Measurements from ENCODE around the gene GTF3C4.

The GTF3C4 gene

GRCh38 chr9:132637801-132638200 is 32.5 kb upstream of the GTF3C4 start:
- no peak overlapping the region for H3K4me3 ChIP-seq (ENCODE audit: low read length)
- no peak for TF ChIP-seq ZNF274 (IDR thresholded peaks at IDR 0.05; ENCODE audit: low read depth, low read length)

- no peak overlapping the region for H3K4me3 ChIP-seq (ENCODE audit: low read length)
- TF ChIP-seq ZNF274 (IDR thresholded peaks at IDR 0.05; ENCODE audit: low read depth, low read length) = no peak
These were observed 32.0 kb upstream of the GTF3C4 start for GRCh38 chr9:132638240-132638639.

GRCh38 chr9:132639322-132639721 is 30.9 kb upstream of the GTF3C4 start:
- no peak overlapping the region for H3K4me3 ChIP-seq (ENCODE audit: low read length)
- no peak for TF ChIP-seq ZNF274 (IDR thresholded peaks at IDR 0.05; ENCODE audit: low read depth, low read length)

DNA sequence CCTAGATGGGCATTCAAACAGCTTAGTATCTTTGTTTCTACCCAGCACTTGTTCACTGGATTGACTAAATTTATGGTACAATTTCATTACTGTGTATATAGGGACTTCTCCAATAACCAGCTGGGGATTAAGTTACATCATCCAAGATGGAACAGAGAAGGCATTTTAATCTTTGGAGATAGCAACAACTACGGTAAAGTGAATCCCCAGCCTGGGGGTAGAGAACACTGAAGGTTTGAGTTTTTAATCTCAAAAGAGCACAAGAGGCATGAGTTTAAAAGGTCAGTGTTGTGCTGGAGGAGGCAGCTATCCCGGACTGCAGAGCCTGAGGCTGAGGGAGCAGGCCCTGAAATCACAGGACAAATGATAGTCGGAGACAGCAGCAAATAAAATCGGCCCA is 29.0 kb upstream of the GTF3C4 start:
- TF ChIP-seq ZNF274 (IDR thresholded peaks at IDR 0.05; ENCODE audit: low read depth, low read length) = no peak

GRCh38 chr9:132644251-132644650 is 26.0 kb upstream of the GTF3C4 start:
- no peak overlapping the region for H3K4me3 ChIP-seq (ENCODE audit: low read length)
- TF ChIP-seq ZNF274 (IDR thresholded peaks at IDR 0.05; ENCODE audit: low read depth, low read length) = no peak

More for the DNA sequence above, 29.0 kb upstream of the GTF3C4 start:
- H3K4me3 ChIP-seq (ENCODE audit: low read length) = no peak overlapping the region

DNA sequence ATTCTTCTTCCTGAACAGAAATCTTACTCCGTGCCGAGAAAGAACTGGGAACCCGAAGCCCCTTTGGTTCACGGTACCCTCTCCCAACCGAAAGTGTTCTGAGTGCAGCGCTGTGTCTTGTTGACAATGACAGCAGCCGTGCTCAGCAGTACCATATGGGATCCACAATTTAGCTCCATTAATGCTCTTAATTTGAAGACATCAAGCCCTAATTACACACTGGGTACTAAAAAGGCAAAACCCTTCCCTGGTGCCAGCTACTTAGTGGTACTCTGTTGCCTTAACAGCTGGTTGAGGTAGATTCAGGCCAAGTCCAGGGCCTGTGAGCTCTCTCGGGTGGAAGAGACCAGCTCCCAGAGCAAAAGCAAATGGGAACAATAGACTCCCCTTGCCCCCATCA is 25.0 kb upstream of the GTF3C4 start:
- TF ChIP-seq ZNF274 (IDR thresholded peaks at IDR 0.05; ENCODE audit: low read depth, low read length) = no peak

DNA sequence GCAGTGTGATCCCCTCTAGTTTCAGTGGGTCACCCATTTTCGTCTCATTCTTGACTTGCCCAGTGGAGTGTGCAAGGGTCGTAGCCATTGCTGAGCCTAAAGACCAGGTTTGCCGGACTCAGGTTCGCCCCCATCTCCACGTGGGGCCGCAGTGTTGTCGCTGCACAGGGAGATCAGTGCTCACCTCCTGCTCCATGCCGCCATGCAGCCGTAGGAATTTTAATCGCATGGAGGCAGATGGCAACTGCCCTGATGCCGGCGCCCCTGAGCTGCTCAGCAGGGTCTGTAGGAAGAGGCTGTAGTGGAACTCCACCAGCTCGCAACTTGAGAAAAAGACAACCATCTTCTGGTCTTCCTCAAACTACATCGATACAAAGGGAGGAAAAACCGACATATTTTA is 24.6 kb upstream of the GTF3C4 start:
- TF ChIP-seq ZNF274 (IDR thresholded peaks at IDR 0.05; ENCODE audit: low read depth, low read length) = no peak
- no peak overlapping the region for H3K4me3 ChIP-seq (ENCODE audit: low read length)

More for the DNA sequence above, 25.0 kb upstream of the GTF3C4 start:
- H3K4me3 ChIP-seq (ENCODE audit: low read length) = no peak overlapping the region

- H3K4me3 ChIP-seq (ENCODE audit: low read length) = no peak overlapping the region
- no peak for TF ChIP-seq ZNF274 (IDR thresholded peaks at IDR 0.05; ENCODE audit: low read depth, low read length)
These were observed 23.5 kb upstream of the GTF3C4 start for GRCh38 chr9:132646726-132647125.

GRCh38 chr9:132647355-132647754 is 22.9 kb upstream of the GTF3C4 start:
- TF ChIP-seq ZNF274 (IDR thresholded peaks at IDR 0.05; ENCODE audit: low read depth, low read length) = no peak
- H3K4me3 ChIP-seq (ENCODE audit: low read length) = no peak overlapping the region

DNA sequence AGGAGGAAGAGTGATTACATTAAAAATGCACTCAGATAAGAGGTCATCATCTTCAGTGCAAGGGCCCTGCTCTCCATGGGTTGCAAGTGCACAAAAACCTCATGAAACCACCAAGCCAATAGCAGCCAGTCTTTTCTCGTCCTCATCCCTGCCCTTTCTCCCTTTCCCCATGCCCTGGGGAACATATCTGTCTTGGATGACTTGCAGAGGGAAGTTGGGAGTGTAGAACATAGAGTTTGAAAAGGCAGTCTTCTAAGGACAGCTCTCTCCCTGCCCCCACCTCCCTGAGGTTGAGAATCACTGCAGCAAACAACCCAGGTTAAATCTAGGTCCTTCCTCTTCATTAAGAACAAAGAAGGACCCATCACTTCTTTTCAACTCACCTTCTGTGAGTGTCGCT is 22.5 kb upstream of the GTF3C4 start:
- H3K4me3 ChIP-seq (ENCODE audit: low read length) = no peak overlapping the region
- TF ChIP-seq ZNF274 (IDR thresholded peaks at IDR 0.05; ENCODE audit: low read depth, low read length) = no peak

DNA sequence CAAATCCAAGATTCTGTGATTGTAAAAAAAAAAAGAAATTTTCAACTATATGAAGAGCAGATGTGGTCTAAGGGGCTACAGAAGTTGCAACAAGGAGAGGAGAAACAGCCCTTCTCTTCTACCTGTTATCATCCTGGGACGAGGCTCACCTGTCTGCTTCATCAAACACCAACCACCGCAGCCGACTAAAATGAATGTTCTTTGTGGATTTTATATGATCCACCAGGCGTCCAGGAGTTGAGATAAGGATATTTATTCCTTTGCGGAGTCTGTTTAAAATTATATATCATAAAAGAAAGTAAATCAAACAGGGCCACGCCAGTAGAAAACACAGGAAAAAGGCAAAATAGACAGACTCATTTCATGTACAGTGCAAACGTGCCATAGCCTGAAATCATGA is 22.0 kb upstream of the GTF3C4 start:
- H3K4me3 ChIP-seq (ENCODE audit: low read length) = no peak overlapping the region
- TF ChIP-seq ZNF274 (IDR thresholded peaks at IDR 0.05; ENCODE audit: low read depth, low read length) = no peak

DNA sequence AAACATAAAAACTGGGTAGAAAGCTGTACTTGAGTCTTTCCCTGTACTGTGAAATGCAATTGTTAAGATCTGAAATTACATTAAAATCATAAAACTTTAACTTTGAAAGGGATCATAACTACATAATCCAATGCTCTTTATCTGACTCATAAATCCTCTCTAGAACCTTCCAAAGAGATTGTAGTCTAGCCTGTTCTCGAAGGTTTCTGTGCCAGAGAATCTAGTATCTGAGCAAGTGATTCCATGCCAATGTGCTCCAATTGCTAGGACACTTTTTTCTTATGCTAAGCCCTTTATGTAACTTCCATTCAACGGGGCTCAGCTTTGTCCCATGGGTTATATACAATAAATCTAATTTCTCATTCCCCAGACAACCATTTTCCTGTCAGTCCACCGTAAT is 21.6 kb upstream of the GTF3C4 start:
- H3K4me3 ChIP-seq (ENCODE audit: low read length) = no peak overlapping the region
- no peak for TF ChIP-seq ZNF274 (IDR thresholded peaks at IDR 0.05; ENCODE audit: low read depth, low read length)

DNA sequence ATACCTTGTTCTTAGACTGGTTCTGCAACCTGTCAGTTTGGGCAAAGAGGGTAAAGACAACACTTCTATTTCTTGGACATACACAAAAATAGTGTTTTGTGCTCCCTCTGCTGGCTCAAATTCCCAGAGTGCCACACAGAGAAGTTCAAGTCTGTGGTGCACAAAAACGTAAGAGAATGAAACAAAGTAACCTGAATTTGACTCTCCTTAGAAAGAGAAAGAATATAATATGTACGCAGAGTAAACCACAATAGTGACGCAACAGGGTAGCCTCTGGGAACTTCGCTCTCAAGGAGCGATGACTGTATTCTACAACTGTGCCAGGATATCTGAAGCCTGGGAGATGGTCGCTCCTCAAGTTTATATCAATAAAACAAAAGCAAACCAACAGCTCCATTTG is 19.0 kb upstream of the GTF3C4 start:
- no peak overlapping the region for H3K4me3 ChIP-seq (ENCODE audit: low read length)
- TF ChIP-seq ZNF274 (IDR thresholded peaks at IDR 0.05; ENCODE audit: low read depth, low read length) = no peak

GRCh38 chr9:132656299-132656698 is 14.0 kb upstream of the GTF3C4 start:
- TF ChIP-seq ZNF274 (IDR thresholded peaks at IDR 0.05; ENCODE audit: low read depth, low read length) = no peak
- no peak overlapping the region for H3K4me3 ChIP-seq (ENCODE audit: low read length)

DNA sequence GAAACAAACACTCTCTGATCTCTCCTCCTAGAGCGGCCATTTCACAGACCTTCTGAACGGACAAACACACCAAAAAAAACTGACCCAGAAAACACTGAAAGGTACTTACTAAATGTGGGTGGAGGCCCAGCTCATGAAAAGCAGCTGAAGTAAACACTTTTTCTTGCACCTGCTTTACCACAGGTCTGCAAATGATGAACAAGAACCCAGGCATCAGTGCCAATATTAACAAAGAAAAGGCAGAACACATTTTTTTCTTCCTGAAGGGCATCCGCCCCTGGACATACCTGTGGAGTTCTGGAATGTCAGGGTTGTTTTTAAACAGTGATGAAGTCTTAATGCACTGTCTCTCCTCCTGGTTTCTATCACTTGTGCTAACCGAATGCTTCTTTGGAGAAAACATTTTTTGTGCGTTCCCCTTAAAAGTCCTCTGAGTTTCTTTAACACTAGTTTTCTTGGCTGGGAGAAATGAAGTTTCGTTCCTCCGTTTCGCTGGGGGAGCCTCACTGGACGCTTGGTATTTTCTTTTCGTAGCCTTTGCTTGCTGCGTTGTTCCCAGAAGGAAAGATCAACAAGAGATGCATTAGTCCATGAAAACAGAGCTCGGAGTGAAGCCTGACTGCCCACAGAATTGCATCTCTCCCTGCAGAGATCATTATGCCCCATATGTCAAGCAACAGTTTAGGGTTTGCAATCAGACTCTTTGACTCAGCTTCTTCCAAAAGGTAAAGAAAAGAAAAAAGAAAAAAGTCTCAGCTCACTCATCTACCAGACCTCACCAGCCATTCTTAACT is 7.9 kb upstream of the GTF3C4 start:
- no peak for TF ChIP-seq ZNF274 (IDR thresholded peaks at IDR 0.05; ENCODE audit: low read depth, low read length)
- no peak overlapping the region for H3K4me3 ChIP-seq (ENCODE audit: low read length)

GRCh38 chr9:132663117-132663516 is 7.1 kb upstream of the GTF3C4 start:
- H3K4me3 ChIP-seq (ENCODE audit: low read length) = no peak overlapping the region
- no peak for TF ChIP-seq ZNF274 (IDR thresholded peaks at IDR 0.05; ENCODE audit: low read depth, low read length)
